ENCODE results near the gene CTDP1.
A peak's percentile ranks its signal among the peaks of the same experiment; 100 is the strongest.
"Not testable (repeated sequence)": the region's sequence is repeated elsewhere in the genome, so short reads cannot be mapped to it uniquely, and the experiment has no call there.

CTDP1 gene

DNA sequence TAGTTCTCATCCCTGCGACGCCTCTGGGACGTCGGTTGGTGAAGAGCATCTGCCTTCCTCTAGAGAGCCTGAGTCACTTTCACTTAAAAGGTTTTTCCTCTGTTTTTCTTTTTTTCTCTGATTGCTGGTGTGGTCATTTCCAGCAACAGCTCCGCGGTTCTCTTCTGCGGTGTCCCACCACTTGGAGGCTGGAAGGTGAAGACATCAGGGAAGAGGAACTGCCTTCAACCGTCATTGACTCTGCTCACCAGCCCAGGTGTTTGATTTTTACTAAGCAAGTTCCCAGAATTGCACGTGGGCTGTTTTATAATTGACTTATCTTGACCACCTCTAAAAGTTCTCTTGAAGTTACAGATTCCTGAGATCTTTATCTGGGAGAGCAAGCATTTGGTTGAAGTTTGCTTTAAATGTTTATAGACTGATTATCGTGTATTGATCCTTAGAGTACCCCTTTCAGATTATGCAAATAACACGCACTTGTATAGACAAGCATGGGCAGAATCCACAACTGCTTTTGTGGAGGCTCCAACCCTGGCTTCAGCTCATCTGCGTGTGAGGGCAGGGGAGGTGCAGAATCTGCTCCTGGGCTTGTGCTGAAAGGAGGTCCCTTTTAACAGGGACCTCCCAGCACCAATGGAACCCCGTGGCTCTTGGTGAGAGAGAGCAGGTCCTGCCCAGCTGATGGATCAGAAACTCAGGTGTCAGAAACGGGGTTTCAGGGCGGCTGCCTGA is 3.5 kb downstream of the CTDP1 start:
- no peak for DNase-seq

DNA sequence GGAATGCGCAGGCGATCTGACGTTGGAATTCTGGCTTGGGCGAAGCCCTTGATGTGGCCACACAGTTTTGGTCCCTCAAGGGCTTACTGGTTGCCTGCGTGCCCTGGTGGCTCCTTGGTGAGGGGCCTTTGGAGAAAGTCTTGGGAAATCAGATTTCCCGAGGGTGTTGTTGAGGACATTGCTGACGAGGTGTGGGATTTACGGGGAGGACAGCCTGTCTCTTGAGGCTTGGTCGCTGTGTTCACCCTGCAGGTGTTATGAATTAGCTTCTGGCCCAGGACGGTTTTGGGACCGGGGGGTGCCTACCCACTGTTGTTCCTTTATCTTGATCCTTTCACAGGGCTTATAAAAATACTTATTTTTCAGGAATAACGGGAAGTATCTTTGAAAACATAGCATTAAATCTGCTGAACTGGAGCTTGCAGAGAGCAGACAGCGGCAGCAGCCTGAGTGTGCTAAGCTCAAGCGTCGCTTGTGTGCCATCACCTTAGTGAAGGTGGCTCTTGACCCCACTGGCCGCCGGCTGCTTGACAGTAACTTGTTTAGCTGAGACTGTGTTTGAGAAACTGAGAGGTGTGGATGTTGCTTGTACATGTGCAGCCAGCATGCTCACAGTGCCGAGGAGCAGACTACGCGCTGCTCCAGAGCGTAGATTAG is 4.2 kb downstream of the CTDP1 start:
- no peak for DNase-seq

DNA sequence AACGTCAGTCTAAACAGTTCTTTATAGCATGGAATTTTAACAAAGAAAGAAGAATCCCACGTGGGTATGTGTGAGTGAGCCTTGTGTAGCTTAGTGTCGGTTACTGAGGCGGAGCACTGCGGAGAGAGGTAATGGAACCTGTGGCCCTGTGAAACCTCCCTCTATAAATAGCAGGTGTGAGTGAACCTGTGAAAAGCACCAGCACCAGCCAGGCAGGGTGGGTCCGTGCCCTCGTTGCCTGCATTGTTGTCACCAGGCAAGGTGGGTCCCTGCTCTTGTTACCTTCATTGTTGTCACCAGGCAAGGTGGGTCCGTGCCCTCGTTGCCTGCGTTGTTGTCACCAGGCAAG is 4.7 kb downstream of the CTDP1 start:
- no peak for DNase-seq

DNA sequence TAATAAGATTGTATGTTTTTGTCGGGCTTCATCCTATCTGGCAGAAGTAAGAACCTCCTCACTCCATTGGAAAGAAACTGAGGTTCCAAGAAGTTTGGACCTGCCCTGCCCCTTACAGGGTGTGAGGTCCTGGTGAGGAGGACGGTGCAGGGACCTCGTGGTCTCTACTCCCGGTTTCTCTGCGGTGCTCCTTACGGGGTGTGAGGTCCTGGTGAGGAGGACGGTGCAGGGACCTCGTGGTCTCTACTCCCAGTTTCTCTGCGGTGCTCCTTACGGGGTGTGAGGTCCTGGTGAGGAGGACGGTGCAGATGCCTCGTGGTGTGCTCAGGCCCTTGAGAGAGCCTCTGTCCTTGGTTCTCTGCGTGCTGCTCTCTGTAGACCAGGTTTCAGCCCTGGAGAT is 5.2 kb downstream of the CTDP1 start:
- no peak for DNase-seq

DNA sequence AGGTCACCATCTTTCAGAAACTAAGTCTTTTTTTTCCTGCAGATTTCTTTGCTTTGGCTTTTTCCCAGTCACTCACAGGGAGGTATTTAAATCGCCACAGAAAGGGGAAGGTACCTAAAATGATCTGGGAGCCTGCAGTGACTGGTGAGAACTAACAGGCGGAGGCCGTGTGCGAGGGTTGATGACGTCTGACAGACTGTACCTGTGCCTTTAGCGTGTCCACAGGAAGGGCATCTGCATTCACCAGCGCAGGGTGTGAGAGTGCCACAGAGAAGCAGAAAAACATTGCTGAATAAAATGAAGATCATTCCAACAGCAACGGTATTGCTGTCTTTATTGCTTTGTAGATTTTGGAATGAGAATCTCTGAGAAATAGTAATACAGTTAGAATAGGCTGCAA is 5.7 kb downstream of the CTDP1 start:
- no peak for DNase-seq

GRCh38 chr18:79685971-79686370 is 6.4 kb downstream of the CTDP1 start:
- no peak for DNase-seq

DNA sequence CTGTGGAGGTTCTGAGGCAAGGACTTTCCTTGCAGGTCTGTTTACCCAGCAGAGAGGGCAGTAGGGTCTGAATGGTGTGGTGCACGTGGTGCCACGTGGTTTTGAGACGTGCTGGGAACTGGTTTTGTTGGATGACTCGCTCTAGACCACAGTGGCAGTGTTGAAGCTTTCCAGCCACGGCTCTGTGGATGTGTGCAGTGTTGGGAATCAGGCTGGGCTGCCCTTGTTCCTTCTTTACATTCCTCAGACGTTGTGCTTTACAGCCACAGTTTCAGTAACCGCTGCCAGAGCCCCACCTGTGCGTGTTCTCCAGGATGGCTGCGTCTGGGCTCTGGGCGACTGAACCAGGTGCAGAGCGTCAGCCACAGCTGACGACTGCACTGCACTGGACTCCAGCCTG is 8.2 kb downstream of the CTDP1 start:
- peak; percentile 51 for DNase-seq

GRCh38 chr18:79690071-79690470 is 10.5 kb downstream of the CTDP1 start:
- no peak for DNase-seq

DNA sequence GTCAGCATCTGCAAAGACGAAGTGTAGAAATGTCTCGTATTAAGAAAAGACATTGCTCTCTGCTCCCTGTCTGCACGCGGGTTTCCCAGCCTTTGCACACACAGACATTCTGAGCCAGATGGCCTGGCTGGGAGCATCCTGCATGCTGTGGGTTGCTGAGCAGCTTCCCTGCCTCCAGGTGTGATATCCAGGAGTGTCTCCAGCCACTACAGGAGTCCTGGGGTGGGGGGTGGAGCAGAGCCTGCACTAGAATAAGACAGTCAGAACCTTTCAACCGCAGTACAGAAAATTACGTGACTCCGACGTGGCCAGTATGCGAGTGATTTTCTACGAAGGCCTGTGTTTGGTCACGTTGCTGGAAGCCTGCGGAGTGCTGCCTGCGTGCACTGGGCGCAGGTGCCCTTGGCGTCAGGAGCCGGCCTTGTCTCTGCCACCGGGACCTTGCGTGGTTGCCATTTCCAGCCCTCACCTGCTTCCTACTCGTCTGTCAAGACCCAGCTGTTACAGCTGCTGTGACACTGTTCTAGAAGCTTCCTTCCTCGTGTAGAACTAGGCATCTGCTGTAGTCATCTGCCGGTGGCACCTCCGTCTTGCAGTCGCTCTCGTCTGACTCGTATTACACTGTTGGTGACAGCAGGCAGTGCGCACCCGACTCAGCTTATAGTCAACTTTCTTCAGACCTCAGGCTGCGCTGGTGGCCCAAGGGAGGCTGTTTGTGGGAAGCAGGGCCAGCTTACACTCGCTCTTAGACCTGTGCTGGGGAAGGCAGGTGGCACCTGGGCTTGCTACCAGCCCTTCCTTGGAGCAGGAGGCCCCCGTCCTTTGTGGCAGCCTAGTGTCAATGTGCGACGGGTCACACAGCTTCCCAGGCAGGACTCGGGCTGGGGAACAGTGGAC is 11.2 kb downstream of the CTDP1 start:
- DNase-seq: no peak

DNA sequence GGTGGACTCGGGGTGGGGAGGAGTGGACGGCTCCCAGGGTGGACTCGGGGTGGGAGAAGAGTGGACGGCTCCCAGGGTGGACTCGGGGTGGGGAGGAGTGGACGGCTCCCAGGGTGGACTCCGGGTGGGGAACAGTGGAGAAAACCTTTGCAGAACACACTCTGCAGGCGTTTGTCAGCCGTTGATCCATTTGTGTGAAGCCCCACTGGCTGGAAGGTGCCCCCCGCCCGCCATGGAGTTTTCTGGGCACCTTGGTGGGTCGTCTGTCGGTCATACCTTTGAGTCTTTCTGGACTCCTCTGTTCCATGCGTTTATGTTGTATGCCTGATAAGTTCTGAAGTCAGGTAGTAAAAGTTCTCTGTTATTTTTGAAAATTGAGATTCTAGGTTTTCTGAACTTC is 12.5 kb downstream of the CTDP1 start:
- DNase-seq: no peak

DNA sequence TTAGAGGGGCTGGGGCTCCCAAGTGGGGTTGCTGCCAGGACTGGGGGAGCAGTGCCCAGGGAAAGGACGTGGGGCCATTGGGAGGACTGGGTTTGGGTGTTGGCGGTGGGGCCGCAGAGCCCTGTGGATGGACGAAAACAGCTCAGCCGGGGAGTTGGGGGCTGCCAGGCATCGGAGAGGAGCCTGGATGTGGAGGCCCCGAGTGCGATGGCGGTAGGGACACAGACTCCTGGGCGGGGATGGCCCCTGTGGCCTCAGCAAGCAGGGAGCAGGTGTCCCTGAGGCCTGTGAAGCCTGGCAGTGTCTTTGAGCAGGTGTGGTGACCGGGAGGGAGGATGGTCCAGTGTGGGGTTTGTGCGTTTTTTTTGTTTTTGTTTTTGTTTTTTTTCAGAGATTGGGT is 13.3 kb downstream of the CTDP1 start:
- no peak for DNase-seq

DNA sequence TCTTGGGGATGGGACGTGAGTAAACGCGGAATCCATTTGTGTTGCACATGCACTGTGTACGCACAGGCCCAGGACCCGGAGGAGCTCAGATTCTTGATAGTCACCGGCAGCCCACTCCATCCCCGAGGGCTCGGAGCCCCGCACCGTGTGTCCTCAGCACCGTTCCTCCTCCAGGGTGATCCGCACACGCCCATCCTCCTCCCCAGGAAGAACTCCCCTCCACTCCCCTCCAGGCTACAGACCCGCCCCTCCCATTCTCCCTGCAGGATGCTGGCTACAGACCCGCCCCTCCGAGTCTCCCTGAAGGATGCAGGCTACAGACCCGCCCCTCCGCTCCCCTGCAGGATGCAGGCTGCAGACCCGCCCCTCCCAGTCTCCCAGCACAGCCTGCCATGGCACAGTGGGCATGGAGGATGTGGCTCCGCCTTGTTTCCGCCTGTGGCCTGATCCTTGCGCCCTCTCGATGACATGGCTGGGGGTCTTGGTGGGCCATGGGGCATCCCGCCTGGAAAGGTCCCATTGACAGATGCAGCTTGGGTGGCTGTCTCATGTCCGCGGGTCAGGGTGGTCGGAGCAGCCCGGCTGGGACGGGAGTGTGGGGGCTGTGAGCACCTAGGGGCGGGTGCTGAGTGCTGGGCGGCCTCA is 14.1 kb downstream of the CTDP1 start:
- DNase-seq: no peak

- not testable (repeated sequence) for DNase-seq
These were observed 14.7 kb downstream of the CTDP1 start for GRCh38 chr18:79694206-79694894.

GRCh38 chr18:79694895-79695213 is 15.3 kb downstream of the CTDP1 start:
- no peak for DNase-seq

- DNase-seq: no peak
These were observed 15.7 kb downstream of the CTDP1 start for GRCh38 chr18:79695269-79695668.

- no peak for DNase-seq
These were observed 16.6 kb downstream of the CTDP1 start for GRCh38 chr18:79695856-79696850.

DNA sequence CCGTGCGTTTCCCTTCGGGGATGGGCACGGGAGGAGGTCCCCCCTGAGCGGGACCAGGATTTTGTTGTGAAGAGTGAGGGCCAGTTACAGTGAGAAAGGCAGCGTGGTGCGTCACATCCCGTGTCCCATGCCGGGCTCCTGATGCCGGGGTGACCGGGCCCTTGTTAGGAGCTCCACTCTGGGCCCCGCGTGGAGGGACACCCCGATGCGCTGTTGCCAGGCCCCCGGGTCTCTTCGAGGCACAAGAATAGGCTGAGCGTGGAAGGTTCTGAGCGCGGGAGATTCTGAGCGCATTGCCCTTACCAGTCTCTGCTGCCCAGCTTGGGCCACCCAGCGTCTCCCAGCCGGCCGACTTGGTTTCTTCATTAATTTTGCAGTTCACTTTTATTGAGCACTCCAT is 17.6 kb downstream of the CTDP1 start:
- no peak for DNase-seq

DNA sequence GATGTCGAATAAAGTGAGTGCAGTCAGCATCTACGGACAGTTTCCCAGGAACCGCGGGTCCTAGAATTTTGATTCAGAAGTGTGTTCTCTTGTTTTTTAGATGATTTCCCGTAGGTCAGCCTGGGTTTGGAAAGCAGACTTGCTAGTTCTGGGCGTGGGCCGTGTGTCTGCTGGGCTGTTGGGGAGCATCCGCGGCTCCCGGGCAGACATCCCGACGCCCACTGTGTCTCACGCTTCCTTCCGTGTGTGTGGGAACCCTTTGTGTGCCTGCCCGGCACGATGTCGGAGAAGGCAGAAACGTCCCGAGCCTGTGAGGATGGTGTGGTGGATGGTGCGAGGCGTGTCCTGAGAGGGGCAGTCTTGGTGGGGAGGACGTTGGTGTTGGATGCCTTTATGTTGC is 18.4 kb downstream of the CTDP1 start:
- no peak for DNase-seq

GRCh38 chr18:79698668-79699335 is 19.2 kb downstream of the CTDP1 start:
- DNase-seq: no peak

DNA sequence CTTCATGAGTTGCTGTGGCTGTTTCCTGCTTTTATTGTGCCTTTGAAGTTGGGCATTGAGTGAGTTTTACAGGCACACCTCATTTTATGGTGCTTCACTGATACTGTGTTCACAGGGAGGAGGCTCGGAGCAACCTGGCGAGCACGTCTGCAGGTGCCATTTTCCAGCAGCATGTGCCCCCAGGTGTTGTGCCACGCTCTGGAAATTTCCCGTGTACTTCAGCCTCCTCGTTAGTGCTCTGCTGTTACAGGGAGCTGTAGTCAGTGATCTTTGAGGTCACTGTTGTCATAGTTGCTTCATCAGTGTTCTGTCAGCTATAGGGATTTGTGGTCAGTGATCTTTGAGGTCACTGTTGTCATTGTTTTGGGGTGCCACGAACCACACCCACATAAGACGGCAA is 20.1 kb downstream of the CTDP1 start:
- no peak for DNase-seq

DNA sequence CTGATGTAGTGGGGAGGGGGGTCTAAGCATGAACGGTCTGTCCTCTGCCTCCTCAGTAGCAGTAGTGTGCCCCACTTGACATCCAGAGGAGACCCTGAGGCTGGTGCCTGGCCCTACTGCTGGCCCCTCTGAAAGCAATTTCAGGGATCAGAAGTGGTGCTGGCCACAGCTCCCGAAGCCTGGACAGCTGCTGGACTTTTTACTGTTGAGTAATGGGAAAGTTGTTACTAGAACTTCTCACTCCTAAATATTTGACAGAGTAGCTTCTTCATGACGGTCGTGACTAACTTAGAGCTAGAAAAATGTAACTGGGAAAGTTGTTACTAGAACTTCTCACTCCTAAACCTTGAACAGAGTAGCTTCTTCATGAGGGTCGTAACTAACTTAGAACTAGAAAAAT is 23.3 kb downstream of the CTDP1 start:
- DNase-seq: no peak

Measured in activated CD8-positive, alpha-beta memory T cell treated with anti-CD3 and anti-CD28 coated beads for 24 hours (primary cell).